COR-L47 (cell line): ENCODE results near the gene PDCD4.

ENCODE experiments used
- DNase-seq: peaks from one replicate; lab custom pipeline; 2025; lab: John Stamatoyannopoulos, UW

Gene PDCD4

DNA sequence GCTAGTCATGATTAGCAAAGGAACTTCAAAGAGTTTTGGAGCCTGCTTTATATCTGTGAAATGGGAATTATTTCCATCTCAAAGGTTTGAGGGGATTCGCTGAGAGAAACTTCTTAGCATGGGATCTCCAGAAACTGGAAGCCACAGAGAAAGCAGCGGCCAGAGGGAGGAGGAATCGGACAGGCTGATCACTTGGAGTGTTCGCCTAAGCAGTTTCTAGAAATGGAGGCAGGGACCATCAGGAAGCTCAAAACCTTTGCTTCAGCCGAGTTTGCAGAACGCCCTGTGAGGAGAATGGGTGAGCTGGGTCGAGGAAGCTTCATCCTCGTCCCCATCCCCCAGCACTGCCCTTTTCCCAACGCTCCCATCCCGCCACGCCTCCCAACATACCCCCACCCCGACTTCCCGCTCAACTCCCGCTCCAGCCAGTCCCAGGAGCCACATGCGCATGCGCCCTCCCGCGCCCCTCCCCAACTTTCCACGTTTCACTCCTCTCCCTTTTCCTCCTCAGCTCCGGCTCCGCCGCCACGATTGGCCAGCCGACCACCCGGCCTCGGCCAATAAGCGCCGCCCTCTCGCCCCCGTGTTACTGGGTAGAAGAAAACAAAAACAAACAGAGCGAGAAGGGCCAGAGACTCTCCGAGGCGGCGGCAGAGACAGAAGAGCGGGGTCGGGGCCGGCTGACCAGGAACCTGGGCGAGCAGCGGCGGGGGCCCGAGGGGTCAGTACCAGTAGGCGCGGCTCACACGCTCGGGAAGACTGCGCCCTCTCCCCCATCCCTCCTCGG is at the start of gene PDCD4:
Gene PDCD4 (plus strand): TSS at position 631 of the 787 bp plus-strand sequence. CDS start 4,100 bp downstream, outside the sequence.
- peak; percentile 83 for DNase-seq

- no peak for DNase-seq
These were observed 49.6 kb upstream of the PDCD4 start for GRCh38 chr10:110822035-110822711.

DNA sequence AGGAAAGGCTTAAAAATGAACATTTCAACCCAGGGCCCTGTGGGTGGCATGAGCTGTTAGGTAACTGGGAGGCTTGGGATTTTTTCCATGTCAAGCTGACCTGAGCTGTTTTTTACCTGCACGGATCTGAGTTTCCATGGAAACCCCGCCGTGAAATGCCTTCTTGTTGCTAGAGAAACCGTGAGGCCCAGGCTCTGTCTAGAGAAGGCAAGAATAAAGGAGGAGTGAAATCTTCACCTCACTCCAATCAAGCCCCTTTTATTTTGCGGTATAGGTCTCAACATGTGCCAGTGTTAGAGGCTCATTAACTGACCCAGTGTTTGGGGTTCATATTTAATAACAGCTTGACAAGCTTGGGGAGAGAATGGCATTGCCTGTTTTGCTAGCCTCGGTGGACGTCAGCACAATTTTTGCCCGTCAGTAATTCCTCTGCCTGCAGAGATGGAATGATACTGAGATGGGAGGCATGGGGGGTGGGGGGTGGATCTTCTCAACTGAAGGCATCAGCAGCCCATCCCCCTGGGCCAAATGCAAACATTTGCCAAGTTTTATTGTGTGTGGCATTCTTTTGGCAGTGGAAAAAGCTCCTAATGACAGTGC is 48.9 kb upstream of the PDCD4 start:
- peak; percentile 60 for DNase-seq

DNA sequence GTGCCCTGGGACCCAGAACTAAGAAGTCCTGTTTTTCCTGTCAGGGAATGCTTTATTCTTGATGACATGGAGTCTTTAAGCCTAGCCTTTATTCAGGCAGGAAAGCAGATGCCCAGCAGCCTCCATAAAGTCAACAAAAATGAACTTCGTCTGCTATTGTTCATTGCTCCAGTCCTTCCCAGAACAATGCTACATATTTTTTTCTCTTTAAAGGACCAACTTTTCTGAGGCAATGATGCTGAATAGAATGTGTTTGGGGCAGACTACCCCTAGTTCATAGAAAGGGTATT is 47.6 kb upstream of the PDCD4 start:
- no peak for DNase-seq

- no peak for DNase-seq
These were observed 47.1 kb upstream of the PDCD4 start for GRCh38 chr10:110824660-110825059.

GRCh38 chr10:110825508-110825907 is 46.2 kb upstream of the PDCD4 start:
- DNase-seq, result no peak

- DNase-seq, result no peak
These were observed 44.3 kb upstream of the PDCD4 start for GRCh38 chr10:110827410-110827809.

- DNase-seq, result no peak
These were observed 43.9 kb upstream of the PDCD4 start for GRCh38 chr10:110827875-110828274.

GRCh38 chr10:110828525-110828924 is 43.2 kb upstream of the PDCD4 start:
- DNase-seq, result no peak

- no peak for DNase-seq
These were observed 41.9 kb upstream of the PDCD4 start for GRCh38 chr10:110829721-110830410.

DNA sequence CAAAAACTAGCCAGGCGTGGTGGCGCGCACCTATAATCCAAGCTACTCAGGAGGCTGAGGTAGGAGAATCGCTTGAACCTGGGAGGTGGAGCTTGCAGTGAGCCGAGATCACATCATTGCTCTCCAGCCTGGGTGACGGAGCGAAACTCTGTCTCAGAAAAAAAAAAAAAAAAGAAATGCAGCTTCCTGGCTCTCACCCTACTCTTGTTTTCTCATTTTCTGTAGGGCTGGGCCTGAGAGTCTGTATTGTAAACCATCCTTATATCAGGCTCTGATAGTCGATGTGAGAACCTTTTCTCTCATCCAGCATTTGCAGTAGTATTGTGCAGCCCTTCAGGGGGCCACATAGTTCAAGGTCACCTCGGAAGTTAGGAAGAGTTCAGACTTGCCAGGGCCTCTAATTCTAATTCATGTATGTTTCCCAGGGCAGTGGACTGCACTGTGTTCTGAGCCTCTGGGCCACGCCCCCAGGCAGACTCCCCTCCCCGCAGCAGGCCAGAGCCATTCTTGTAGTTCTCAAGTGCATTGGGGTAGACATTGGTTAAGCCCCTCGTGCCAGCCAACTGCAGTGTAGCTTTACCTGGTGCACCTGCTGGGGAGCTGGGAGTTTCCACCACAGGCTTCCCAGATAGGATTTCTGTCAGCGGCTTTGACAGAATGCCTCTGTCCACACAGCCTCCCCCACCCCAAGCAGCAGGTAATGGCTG is 38.3 kb upstream of the PDCD4 start:
- DNase-seq, result no peak

DNA sequence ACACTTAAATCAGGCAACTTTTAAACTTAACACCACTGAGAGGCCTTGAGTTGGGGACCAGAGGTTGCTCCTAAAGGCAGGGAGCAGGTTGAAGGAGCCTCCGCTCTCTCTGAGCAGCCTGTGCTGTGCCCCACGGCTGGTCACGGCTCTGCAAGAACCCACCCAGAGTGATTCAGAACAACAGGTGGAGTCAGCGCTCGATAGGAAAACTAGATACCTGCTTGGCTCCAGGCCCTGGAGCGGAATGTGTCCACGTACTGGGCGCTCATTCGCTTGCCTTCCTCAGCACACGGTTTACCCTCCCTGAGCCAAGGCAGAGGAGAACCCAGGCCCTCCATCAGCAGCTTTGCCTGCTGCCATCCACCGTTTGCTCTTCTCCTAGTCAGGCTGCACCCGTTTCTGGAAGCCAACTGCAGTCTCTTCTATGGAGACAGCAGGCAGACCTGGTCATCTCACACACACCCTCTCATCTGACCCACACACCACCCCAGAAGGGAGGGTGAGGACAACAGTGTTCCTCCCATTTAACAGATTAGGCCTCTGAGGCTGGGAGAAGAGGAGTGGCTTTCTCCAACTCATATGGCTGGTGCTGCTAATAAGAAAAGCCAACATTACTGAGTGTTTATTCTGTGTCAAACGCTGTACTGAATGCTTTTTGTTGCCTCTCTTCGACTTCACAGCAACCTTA is 37.6 kb upstream of the PDCD4 start:
- no peak for DNase-seq

- no peak for DNase-seq
These were observed 37.0 kb upstream of the PDCD4 start for GRCh38 chr10:110834629-110835301.

DNA sequence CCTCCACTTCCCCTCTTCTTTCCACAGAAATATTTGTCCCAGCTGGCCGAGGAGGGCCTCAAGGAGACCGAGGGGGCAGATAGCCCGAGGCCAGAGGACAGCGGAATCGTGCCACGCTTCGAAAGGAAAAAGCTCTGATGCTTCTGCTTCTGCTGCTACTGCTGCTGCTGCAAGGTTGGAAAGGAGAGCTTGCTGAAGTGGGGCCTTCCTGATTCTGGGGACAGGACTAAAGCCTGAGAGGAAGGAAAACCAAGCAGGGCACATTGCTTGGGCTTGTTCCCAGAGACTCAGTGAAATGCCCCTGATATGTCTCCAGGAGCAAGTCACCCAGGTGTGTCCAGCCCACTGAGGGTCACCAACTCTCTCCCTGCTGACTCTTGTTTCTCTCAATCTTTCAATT is 35.9 kb upstream of the PDCD4 start:
- no peak for DNase-seq

GRCh38 chr10:110836706-110837105 is 35.0 kb upstream of the PDCD4 start:
- DNase-seq, result no peak

DNA sequence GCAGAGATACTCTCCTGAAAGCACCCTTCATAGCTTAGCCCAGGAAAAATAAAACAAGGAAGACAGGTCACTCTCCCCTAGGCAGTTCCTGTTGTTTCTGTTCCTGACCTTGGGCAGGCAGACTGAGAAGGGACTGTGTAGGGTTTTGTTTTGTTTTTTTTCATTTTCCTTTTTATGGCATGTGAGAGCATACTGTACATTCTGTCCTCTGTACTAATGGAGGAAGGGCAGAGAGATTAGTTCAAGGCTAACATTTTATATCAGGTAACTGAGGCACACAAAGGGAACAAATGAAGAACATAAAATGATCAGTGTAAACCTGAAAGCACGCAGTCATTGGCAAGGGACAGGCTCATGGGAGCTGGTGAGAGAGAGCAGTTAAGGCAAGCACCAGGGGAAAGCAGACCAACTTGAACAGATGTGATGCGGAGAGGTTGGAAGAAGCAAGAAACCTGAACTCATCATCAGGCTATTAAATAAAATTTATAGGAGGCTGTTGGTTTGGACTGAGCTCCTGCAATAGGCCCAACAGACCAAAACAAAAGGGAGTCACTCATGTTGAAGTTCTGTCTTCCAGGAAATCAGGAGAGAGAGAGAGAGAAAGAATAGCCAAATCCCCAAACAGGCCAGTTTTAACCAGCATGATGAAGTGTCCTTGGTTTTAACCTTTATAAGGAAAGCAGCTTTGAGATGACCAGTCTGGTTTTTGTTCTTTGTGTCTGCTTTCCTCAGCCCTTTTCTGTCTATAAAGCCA is 34.1 kb upstream of the PDCD4 start:
- DNase-seq, result no peak

GRCh38 chr10:110840225-110840922 is 31.4 kb upstream of the PDCD4 start:
- DNase-seq, result no peak

- DNase-seq, result no peak
These were observed 30.8 kb upstream of the PDCD4 start for GRCh38 chr10:110840923-110841428.

DNA sequence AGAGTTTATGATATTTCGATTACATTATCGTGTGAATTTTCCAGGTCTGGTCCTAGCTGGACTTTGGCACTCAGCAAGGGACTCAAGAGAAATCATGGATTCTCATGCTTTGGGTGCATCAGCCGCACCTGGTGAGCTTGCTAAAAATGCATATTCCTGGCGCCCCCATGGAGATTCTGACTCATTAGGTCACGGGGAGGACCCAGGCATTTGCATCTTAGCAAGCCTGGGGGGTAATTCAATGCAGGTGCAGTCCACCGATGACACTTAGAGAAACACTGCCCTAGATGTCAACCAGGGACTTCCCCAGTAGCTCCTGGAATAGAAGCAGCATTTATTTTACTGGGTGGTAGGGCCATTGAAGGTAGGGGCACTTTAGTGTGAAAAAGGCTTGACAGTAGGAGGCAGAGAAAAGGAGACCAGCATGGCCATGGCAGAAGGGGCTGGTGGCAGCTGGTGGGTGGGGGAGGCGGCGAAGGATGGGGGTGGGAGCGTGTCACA is 29.9 kb upstream of the PDCD4 start:
- no peak for DNase-seq
